HepG2 (cell line): ENCODE results near the gene PTPN20.

ENCODE experiments used
- EZH2 ChIP-seq: conservative IDR thresholded peaks from 2 replicates; pipeline ENCODE4 v1.6.1; 2012; ENCODE audit warnings: mild to moderate bottlenecking, low read depth, low read length, moderate library complexity
- GABPA ChIP-seq, 2 experiments: IDR thresholded peaks; 2 replicates each; pipeline ENCODE4 v1.6.1; 2011 to 2016; ENCODE audit warnings: low read depth in 2 of 2, low read length in 1 of 2, missing biosample characterization in 1 of 2, missing genetic modification characterization in 1 of 2
- HNF4G ChIP-seq, 2 experiments: sonication (generic) in 1 of 2; formaldehyde crosslinking in 1 of 2; IDR thresholded peaks; 2 replicates each; pipeline versions ENCODE4 v1.4.0 to v1.6.1; 2011 to 2020; ENCODE audit warnings: borderline replicate concordance in 2 of 2, low read depth in 2 of 2, mild to moderate bottlenecking in 2 of 2, low read length in 1 of 2, missing genetic modification reagents in 1 of 2, moderate library complexity in 1 of 2
- TF ChIP-seq, protein P1 (sequence below): sonication (generic); formaldehyde crosslinking; IDR thresholded peaks from 2 replicates; pipeline ENCODE4 v1.9.0; 2021; ENCODE audit warnings: missing genetic modification reagents, mild to moderate bottlenecking, borderline replicate concordance
- TF ChIP-seq, protein P2 (sequence below): sonication (generic); formaldehyde crosslinking; IDR thresholded peaks from 2 replicates; pipeline ENCODE4 v1.5.0; 2020; ENCODE audit warnings: mild to moderate bottlenecking, missing genetic modification reagents, moderate library complexity
- TF ChIP-seq, protein P3 (sequence below): sonication (generic); formaldehyde crosslinking; IDR thresholded peaks from 2 replicates; pipeline ENCODE4 v1.5.0; 2020; ENCODE audit warnings: mild to moderate bottlenecking, missing genetic modification reagents

DNA sequence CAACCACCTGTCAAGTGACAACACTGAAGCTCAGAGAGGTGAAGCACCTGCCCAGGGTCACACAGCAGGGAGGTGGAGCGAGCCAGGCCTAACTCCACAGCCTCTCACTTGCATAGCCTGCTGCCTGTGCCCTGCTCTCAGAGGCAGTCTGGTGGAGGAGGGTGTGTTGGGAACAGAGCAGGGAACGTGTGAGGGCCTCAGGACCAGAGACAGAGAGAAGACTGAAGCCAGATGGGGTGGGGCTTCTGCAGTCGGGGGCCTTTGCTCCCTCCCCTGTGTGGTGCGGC lies 114.0 kb downstream of the PTPN20 start:
- TF ChIP-seq, protein P1, sequence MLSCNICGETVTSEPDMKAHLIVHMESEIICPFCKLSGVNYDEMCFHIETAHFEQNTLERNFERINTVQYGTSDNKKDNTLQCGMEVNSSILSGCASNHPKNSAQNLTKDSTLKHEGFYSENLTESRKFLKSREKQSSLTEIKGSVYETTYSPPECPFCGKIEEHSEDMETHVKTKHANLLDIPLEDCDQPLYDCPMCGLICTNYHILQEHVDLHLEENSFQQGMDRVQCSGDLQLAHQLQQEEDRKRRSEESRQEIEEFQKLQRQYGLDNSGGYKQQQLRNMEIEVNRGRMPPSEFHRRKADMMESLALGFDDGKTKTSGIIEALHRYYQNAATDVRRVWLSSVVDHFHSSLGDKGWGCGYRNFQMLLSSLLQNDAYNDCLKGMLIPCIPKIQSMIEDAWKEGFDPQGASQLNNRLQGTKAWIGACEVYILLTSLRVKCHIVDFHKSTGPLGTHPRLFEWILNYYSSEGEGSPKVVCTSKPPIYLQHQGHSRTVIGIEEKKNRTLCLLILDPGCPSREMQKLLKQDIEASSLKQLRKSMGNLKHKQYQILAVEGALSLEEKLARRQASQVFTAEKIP (CRISPR knock-in tag): no peak
- TF ChIP-seq, protein P2, sequence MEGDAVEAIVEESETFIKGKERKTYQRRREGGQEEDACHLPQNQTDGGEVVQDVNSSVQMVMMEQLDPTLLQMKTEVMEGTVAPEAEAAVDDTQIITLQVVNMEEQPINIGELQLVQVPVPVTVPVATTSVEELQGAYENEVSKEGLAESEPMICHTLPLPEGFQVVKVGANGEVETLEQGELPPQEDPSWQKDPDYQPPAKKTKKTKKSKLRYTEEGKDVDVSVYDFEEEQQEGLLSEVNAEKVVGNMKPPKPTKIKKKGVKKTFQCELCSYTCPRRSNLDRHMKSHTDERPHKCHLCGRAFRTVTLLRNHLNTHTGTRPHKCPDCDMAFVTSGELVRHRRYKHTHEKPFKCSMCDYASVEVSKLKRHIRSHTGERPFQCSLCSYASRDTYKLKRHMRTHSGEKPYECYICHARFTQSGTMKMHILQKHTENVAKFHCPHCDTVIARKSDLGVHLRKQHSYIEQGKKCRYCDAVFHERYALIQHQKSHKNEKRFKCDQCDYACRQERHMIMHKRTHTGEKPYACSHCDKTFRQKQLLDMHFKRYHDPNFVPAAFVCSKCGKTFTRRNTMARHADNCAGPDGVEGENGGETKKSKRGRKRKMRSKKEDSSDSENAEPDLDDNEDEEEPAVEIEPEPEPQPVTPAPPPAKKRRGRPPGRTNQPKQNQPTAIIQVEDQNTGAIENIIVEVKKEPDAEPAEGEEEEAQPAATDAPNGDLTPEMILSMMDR (CRISPR knock-in tag): no peak
- TF ChIP-seq GABPA (IDR thresholded peaks at IDR 0.05; ENCODE audit: low read depth, low read length): no peak
- no peak for TF ChIP-seq GABPA (CRISPR knock-in tag; IDR thresholded peaks at IDR 0.05; ENCODE audit: low read depth)
- TF ChIP-seq, protein P3, sequence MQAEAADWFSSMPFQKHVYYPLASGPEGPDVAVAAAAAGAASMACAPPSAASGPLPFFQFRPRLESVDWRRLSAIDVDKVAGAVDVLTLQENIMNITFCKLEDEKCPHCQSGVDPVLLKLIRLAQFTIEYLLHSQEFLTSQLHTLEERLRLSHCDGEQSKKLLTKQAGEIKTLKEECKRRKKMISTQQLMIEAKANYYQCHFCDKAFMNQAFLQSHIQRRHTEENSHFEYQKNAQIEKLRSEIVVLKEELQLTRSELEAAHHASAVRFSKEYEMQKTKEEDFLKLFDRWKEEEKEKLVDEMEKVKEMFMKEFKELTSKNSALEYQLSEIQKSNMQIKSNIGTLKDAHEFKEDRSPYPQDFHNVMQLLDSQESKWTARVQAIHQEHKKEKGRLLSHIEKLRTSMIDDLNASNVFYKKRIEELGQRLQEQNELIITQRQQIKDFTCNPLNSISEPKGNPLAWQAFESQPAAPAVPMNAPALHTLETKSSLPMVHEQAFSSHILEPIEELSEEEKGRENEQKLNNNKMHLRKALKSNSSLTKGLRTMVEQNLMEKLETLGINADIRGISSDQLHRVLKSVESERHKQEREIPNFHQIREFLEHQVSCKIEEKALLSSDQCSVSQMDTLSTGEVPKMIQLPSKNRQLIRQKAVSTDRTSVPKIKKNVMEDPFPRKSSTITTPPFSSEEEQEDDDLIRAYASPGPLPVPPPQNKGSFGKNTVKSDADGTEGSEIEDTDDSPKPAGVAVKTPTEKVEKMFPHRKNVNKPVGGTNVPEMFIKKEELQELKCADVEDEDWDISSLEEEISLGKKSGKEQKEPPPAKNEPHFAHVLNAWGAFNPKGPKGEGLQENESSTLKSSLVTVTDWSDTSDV: no peak
- no peak for TF ChIP-seq EZH2
- TF ChIP-seq HNF4G (IDR thresholded peaks at IDR 0.05; ENCODE audit: borderline replicate concordance, low read depth, low read length): no peak
- no peak for TF ChIP-seq HNF4G (CRISPR knock-in tag; IDR thresholded peaks at IDR 0.05; ENCODE audit: borderline replicate concordance, low read depth)
